Measurements from ENCODE around the gene CCDC50.

CCDC50 gene

DNA sequence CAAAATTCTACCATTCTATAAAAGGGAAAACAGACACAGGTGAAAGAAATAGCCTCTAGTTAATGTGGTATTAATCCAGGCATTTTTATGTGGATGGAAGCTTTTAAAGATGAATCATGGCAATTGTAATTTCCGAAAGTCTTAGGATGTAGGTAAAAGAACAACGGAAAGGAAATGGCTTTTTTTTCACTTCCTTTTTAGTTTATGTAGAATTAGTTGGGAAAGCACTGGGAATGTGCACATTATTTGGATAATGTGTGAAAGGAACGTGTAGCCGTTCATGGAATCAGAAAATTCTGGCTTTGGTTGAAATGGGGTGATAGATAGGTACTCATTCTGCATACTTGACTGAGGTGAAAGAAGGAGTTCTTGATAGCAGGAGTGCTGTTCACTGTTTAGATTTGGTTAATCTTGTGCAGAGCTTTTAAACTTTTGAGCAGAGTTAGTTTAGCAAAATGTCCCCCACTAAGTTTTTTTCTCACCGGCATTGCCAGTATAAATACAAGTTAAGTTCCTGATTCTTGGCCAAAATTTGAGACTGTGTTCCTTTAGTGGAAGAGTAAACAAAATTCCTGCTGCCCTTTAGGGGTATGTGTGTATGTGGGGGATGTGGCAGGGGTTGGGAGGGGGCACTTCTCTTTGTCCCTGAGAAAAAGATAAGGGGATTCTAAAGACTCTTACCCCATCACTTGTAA is 21.3 kb downstream of the CCDC50 start:
- DNase-seq = no peak

DNA sequence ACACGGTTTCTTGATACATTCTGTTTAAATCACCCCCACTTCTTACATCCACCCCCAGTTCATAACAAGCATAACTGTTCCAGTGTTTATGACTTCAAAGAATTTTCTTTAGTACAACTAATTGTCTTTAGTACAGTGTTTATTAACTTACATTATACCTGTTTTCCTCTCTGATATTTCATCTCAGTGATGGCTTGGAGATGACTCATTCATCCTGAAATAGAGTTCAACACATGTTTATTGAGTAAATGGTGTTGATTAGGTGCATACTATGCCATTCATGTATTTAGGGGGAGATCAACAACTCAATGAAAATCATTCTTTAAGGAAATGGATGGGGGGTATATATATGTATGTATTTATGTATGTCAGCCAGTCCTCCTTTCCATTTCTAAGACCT is 22.8 kb downstream of the CCDC50 start:
- no peak for DNase-seq

DNA sequence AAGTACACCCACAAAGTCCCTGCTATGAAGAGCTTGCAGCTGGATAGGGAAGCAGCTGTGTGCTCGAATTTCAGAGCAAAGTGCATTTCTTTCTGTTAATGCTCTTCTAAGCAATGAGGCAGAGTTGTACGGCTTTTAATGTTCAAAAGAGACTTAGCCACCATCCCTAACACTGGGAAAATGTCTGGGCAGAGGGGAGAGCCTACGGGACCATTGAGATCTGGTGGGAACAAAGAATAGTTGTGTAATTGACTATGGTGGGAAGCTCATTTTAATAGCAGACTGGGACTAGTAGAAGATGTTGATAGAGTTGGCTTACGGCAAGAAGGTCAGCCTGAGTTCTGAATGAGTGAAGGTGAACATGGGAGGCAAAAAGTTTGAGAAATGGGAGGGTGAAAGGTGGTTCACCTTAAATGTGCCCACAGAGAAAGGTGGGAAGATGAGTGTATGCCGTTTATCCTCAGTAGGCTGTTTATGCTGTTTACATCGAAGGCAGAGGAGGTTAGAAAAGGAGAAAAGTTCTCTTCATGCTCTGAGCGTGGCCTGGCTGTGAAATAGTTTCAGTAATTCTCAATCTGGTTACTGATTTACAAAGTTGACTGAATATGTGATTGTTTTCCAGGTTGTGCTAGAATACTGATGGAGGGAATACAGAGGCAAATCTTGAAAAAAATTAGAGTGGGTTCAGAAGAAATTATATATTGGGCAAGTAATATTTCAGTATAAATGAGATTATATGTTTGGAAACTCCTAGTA is 24.0 kb downstream of the CCDC50 start:
- DNase-seq = no peak

DNA sequence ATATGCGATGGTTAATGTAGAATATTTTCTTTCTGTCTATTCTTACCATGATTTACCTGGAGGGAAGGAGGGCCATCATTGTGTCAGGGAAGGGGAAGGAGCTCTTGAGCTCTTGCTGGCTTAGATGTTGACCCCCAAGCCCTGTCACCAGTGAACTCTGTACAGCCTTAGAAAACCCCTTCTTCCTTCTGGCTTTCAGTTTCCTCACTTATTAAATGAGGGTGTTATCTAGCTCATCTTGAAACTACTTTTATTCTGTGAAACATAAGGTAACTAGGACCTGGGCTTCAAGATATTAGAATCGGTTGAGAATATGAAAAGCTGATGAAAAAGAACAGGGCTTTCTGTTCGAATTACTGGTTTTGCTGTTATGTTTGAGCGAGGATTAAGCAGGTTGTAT is 26.2 kb downstream of the CCDC50 start:
- DNase-seq = no peak

DNA sequence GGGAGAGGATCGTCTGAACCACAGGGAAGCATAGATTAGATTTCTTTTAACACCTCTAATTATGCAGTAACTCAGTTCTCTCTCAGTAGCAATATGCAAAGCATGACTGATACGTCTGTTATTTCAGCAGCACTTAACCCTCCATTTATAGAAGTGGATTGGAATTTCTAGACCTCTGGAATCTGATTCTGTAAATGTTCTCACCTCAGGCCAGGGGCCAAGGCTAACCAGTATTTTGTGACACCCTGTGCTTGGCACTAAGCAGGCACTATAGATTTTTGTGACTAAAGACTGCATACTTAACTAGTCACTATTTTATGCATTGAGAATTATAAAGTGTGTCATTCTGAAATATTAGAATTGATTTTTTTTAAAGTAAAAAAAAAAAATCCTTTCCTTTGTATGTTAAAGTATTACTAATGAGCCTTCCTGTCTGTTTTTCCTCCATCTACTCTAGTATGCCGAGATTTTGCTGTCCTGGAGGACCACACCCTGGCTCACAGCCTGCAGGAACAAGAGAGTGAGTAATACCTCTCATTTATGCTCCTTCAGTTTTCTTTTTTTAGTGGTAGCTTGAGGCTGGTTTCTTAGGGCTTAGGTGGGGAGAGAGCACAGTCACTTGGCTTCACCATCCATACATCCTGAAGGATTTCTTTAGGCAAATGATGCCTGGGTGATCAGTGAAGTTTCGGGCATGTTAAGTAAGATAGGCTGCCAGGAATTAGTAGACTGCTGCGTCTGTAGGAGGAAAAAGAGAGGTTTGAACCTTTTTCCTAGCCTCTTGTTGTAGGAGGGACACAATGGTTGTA is 27.6 kb downstream of the CCDC50 start:
- DNase-seq = no peak

DNA sequence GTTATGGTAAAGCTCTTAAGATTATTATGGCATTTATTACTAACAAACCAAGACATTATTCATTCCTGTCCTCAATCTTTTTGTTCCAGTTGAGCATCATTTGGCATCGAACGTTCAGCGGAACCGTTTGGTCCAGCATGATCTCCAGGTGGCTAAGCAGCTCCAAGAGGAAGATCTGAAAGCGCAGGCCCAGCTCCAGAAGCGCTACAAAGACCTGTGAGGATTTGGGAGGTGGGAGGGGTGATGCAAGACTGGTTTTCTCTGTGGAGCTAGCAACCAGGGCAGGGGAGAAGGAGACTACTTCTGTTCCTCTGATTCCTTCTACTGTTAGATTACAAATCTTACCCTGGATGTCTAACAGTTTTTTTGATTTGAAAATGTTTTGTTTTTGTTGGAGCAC is 28.7 kb downstream of the CCDC50 start:
- no peak for DNase-seq

DNA sequence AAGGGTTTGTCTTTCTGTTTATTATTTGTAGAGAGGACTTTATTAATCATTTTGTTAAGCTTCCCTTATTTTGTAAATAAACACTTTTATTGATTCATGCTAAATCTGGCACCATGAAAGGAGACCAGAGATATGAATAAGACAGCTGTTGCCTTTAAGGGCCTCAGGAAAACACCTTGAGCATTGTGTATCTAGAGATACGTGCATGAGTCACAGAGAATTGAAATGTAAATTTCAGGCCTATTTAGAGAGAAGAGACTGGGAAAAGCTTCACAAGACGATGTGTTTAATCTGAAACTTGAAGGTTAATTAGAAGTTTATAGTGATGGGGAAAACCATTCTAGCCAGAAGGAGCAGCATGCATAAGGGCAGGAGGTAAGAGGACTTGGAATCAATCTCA is 29.7 kb downstream of the CCDC50 start:
- no peak for DNase-seq

DNA sequence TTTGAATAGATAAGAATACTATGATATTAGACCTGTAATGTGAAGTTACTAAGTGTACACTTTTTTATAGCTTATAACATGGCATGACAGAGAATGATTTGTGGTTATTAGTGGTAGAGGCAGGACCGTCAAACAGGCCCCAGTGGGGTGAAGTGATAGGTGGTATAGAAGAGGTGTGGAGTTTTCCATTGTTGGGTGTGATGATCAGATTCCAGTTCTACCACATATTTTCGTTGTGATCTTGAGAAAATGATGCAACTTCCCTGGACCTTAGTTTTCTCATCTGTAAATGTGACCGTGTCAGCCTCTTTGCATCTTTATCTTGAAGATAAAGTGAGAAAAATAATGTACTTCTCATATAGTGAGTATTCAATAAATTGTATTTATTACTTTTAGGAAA is 31.4 kb downstream of the CCDC50 start:
- DNase-seq = no peak

DNA sequence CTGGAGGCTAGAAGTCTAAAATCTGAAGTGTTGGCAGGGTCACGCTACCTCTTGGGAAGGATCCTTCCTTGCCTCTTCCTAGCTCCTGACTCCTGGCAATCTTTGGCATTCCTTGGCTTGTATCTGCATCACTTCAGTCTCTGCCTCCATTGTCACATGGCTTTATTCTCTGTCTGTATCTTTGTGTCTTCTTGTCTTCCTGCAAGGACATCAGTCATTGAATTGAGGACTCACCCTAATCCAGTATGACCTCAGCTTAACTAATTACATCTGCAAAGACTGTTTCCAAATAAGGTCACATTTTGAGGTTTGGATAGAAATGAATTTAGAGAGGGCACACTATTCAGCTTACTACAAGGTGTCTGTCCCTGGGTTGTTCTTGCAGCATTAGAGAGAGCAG is 32.3 kb downstream of the CCDC50 start:
- no peak for DNase-seq

DNA sequence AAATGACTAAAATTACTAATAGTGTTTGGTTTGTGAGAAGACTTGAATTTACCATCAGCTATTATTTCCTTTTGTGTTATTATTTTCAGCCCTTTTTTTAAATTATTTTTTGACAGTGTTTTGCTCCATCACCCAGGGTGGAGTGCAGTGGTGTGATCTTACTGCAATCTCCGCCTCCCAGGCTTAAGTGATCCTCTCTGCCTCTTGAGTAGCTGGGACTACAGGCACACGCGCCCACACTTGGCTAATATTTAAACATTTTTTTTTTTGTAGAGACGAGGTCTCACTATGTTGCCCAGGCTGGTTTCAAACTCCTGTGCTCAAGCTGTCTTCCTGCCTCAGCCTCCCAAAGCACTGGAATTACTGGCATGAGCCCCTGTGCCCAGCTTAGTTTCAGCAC is 32.8 kb downstream of the CCDC50 start:
- no peak for DNase-seq

DNA sequence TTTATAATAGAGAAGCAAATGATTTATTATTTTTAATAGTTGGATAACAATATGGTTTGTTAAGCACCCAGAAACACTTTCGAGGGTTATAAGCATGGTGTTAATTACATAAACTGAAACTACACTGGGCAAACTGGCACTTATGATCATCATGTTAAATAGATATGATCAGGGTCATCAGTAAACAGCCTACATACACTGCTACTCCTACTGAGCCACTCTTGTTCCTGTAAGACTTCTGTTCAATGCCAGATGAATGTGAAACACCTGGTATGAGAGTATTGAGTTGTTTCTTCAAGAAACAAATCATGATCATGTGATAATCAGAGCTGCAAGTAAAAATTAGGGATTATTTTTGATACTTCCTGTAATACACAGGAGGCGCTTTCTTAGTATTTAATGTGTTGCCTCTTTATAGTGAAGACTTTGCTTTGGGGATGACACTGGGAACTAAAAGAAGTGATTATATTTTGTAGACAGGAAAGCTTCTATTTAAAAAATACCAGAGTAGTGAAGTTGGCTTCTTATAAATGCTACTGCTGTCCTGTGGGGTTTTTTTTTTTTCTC is 33.4 kb downstream of the CCDC50 start:
- DNase-seq = no peak

DNA sequence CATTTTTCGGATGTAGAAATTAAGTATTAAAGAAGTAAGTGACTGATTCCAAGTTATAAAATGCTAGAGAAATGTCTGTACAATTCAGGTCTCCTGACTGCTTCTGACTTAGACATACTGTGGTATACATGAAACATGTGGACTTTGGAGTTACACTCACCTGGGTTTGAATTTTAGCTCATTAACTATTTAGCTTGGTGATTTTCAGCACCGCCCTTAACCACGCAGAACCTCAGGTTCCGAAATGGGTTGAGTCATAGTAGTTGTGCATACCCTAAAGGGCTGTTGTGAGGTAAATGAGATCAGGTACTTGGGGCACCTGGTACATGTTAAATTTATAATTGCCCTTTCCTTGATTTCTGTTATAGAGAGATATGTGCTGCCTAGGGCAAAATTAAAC is 34.0 kb downstream of the CCDC50 start:
- DNase-seq = no peak

DNA sequence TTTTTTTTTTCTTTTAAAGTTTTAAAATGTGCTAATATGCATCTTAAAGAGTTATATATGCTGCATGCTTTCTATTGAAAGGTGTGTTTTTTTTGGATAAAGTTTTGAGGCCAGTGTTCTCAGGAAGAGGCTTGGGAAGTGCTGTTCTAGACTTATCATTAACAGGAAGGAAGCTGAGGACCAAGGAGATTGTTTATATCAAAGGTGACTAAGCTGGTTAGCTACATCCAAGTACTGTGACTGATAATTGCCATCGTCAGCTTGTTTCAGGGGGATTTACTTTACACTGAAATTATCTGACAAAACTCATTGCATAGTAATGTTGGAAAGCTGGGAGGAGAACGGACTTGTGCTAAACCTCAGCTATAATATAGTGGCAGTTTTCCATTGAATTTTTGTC is 37.5 kb downstream of the CCDC50 start:
- no peak for DNase-seq

DNA sequence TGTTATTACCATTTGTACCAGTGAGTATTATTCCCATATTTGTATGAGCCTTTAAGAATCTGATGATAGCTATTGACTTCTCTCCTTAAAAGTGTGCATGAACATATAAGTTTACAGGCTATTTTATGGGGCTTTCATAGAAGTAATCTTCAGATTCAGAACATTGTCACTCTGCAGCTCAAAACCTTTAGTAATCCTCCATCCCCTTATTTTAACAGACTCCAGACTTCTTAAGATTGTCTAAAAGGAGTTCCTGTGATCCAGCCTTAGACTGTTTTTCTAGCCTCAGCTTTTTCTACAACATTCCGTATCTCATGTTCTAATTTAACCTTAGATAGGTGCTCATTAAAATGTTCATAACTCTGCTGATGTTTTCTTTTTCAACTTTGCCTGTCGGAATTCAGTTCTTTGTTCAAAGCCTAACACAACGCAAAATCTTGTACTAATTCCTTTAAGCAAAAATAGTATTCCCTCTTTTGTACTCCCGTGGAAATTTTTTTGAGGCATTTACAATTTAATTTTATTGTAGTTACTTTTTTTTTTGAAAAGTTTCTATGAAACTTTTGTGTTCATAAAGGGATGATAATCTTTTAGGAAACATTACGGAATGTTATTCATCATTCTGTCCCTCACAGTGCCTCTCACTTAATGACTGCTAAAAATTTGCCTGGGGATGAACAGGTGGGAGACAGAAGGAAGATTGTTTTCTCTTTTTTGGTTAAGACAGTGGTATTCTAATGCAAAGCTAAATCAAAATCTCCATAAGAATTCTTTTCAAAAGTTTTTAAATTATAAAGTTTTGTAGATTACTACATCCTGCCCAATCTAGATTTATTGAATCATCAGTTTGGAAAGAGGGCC is 39.8 kb downstream of the CCDC50 start:
- DNase-seq = no peak

DNA sequence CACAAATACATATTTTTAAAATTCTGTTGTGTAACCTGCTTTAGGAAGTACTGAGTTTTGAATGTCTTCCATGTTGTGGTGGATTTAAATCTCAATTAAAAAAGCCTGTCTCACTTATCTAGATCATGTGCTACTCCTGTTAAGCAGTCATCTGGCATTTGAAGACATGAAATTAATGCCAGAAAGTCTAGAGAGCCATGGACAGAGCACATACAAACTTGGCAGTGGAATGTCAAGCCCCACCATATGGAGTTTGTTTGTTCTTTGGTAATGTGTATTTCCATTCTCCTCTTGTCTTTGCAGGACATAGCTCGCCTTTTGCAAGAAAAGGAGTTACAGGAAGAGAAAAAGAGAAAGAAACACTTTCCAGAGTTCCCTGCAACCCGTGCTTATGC is 40.4 kb downstream of the CCDC50 start:
- no peak for DNase-seq

DNA sequence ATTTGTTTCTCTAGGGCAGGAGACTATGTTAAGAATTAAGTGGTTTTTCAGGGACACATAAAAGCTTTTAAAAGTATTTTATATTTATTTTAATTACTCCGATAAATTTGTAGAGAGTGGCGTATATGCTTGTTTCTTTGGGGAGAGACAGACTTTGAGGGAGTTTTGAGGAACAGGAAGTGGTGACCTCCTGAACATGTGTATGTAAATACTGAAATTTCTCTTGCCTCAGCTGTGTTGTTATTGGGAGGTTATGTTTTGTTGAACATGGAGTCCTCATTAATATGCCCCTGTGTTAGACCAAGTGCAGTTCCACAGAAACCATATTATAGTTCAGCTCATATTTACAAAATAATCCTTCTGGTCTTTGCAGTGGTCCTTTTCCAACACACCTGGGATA is 42.9 kb downstream of the CCDC50 start:
- DNase-seq = no peak

DNA sequence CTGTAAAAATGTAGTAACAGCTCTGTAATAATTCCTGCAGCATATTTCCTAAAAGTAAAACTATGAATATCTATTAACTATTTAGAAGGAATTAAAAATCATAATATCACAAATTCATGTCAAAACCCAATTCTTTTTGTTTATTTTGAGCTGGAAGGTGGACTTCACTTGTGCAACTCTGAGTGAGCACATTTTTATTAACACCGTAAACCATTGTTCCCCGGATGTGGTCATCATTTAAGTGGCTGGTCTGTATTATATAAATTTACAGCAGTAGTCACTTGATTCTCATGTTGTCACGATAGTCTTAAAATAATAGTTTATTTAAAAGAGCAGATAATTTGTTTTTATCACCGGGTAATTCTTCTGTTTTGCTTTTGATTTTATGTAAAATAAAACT is 44.1 kb downstream of the CCDC50 start:
- DNase-seq = no peak

DNA sequence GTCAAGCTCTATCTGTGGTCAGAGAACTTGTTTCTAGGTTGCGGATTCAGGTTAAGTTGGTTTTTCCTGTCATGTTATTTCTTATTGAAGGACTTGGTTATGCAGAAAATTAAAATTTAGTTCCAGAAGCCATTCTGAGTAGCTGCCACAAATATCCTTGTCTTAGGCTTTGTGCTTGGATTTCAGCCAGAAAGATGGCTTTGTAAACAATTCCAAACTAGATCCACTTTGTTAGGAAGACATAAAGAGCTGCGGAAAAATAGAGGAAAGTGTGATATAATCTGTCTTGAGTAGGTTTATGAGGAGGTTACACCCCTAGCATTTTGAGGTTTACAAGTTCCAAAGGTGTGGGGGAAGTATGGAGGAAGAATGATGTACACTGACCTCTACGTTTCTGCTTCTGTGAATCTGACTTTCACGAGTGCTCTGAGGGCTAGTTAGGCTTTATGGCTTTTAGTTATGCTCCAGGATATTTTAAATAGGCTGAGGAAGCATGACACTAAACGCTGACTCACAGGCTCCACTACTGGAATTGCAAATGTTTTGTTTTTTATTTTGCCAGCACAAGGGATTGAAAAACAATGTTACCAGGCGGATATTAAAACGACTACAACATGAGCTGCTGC is 47.4 kb downstream of the CCDC50 start:
- DNase-seq = no peak

DNA sequence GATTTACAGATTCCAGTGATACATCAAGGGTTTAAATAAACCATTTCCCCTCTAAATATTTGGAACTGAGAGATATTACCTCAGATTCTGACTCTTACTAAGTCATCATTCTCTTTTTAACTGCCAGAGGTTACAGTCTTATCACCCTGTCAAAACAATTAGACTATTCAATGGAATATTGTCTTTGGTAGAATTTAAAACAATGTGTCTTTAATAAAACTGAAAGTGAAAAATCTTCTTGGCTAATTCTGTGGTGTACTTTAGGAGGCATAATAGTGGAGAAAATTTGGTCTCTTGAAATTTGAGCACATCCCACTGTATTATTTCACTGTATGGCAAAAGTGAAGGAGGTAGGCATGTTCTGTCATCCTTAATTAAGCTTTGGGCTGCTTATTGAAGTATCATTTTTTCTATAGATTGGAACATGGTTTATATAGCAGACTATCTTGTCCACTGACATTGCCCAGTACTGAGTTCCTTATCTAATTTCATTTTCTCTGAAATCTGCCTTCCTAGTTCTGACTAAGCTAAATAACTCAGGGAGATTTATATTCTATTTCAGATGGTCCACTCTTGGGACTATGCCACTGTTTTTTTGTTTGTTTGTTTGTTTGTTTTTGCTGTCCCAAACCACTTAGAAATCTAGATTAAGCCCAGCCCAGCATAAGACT is 49.1 kb downstream of the CCDC50 start:
- DNase-seq = no peak

DNA sequence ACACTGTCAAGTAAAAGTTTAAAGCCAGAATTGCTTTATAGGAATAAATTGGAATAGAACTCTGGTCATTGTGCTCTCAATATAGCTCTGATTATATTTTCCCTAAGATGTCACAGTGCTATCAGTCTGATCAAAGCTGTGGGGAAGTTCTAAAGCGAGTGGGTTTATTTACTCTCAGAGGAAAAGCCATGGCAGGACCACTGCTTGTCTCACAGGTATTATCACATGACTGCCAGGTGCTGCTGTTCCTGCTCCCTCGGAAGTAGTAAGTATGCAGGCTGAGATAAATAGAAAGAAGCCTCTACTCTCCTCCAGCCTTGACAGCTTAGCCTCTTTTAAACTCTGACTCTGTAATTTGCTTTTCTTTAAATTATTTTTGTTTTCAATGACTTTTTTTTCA is 50.3 kb downstream of the CCDC50 start:
- DNase-seq = no peak

DNA sequence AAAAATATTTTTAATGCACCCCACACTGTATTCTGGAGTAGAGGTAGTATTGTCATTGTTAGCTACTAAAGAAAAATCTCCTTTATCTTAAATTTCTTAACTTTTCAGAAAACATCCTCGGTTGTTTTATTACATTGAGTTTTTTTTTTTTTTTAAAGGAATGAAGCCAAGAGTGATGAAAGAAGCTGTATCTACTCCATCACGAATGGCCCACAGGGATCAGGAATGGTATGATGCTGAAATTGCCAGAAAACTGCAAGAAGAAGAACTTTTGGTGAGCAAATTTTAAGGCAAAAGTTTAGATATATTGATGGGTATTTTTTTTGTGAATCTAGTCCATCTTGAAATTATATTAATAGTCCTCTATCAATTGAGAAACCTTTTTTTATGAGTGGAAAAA is 50.8 kb downstream of the CCDC50 start:
- DNase-seq = no peak

DNA sequence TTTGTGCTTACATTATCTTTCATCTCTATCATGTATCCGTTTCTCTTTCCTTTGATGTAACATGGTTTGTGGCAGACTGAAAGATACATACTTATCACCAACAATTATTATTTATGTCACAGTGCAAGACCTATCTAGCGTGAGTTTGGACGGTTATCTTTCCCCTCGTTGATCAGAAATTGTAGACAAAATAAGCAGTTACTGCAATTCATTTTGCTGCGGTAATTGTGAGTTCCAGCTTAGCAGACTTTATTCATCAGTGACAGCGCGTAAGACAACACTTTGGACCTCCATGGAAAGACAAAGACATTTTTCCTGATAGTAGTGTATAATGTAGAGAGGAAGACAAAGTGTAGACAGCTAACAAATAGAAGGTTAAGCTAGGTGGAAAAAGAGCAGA is 52.1 kb downstream of the CCDC50 start:
- DNase-seq = no peak
